ENCODE data around the gene CRABP1.

DNA sequence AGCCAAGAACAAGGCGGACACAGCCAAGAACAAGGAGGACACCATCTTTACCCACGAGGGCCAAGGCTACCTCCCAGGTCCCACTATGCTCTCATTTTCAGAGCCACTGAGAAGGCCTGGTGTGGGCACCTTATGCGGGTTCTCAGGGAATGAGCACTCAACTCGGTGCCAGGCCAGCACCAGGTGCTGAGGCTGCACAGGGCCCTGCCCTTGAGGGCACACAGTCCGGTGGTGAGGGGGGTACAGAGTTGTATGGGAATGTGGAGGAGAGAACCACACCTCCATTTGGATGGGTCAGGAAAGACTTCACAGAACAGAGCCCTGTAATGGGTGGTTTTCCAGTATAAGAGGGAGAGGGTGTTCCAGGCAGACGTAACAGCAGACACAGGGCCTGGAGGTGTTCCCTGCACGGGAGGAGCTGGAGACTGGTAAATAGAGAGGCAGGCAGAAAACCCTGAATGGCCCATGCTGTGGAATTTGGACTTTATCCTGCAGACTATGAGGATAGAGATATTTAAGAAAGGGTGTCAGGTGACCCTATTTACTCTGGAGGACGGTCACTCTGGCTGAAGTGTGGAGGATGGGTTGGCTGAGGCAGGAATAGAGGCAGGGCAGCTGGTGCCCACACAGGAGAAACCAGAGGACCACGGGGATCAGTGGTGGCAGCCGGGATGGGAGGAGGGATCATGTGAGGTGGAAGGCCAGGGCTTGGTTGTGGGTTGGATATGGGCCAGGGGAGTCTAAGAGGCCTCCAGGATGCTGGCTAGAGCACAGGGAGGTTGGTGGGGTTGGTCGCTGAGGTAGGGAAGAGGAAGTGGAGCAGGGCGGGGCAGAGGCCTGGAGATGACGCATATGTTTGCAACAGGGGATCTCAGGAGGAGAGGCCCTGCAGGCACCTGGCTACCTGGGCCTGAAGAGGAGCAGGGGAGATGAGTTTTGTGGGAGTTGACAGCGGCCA, 34.6 kb downstream of the CRABP1 start:
- TF ChIP-seq, protein P1, sequence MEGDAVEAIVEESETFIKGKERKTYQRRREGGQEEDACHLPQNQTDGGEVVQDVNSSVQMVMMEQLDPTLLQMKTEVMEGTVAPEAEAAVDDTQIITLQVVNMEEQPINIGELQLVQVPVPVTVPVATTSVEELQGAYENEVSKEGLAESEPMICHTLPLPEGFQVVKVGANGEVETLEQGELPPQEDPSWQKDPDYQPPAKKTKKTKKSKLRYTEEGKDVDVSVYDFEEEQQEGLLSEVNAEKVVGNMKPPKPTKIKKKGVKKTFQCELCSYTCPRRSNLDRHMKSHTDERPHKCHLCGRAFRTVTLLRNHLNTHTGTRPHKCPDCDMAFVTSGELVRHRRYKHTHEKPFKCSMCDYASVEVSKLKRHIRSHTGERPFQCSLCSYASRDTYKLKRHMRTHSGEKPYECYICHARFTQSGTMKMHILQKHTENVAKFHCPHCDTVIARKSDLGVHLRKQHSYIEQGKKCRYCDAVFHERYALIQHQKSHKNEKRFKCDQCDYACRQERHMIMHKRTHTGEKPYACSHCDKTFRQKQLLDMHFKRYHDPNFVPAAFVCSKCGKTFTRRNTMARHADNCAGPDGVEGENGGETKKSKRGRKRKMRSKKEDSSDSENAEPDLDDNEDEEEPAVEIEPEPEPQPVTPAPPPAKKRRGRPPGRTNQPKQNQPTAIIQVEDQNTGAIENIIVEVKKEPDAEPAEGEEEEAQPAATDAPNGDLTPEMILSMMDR (IDR thresholded peaks at IDR 0.05): no peak
- TF ChIP-seq POLR2A (IDR thresholded peaks at IDR 0.05; ENCODE audit: low read depth): no peak
- no peak for TF ChIP-seq POLR2AphosphoS5 (IDR thresholded peaks at IDR 0.05)
- TF ChIP-seq EP300 (IDR thresholded peaks at IDR 0.05): no peak
